Measurements from ENCODE around the gene MCF2L. TPM values are rescaled to one million over a fixed set of nuclear protein-coding genes. Genes with fewer than 3 reads are reported as not detected.

The MCF2L gene
- total RNA-seq, 2 experiments from 2014 or later: 7.9 to 8.7 TPM

- CTCF ChIA-PET: no interaction called here
- POLR2A ChIA-PET: no interaction called here
These were observed 25.2 kb downstream of the MCF2L start for GRCh38 chr13:112994084-112994780.

GRCh38 chr13:112994781-112995355 lies 25.9 kb downstream of the MCF2L start:
- CTCF ChIA-PET: no interaction called here
- POLR2A ChIA-PET: no interaction called here

- POLR2A ChIA-PET: no interaction called here
- CTCF ChIA-PET: no interaction called here
These were observed 26.6 kb downstream of the MCF2L start for GRCh38 chr13:112995395-112996191.

- CTCF ChIA-PET: no interaction called here
- POLR2A ChIA-PET: no interaction called here
These were observed 27.7 kb downstream of the MCF2L start for GRCh38 chr13:112996671-112997091.

GRCh38 chr13:112997188-112998130 lies 28.4 kb downstream of the MCF2L start:
- POLR2A ChIA-PET: no interaction called here
- CTCF ChIA-PET: no interaction called here

GRCh38 chr13:112998521-112999280 lies 29.7 kb downstream of the MCF2L start:
- ChIA-PET POLR2A (no interaction called here), CTCF (no interaction called here)

- ChIA-PET POLR2A (no interaction called here), CTCF (no interaction called here)
These were observed 30.6 kb downstream of the MCF2L start for GRCh38 chr13:112999414-113000177.

- POLR2A ChIA-PET: no interaction called here
These were observed 31.6 kb downstream of the MCF2L start for GRCh38 chr13:113000575-113000974.

GRCh38 chr13:113001241-113002140 lies 32.5 kb downstream of the MCF2L start:
- CTCF ChIA-PET: no interaction called here
- POLR2A ChIA-PET: no interaction called here

More at GRCh38 chr13:113000575-113000974, 31.6 kb downstream of the MCF2L start:
- CTCF ChIA-PET: no interaction called here

- POLR2A ChIA-PET: no interaction called here
- CTCF ChIA-PET: no interaction called here
These were observed 33.3 kb downstream of the MCF2L start for GRCh38 chr13:113002206-113002912.

- POLR2A ChIA-PET: no interaction called here
- CTCF ChIA-PET: no interaction called here
These were observed 33.9 kb downstream of the MCF2L start for GRCh38 chr13:113002913-113003290.

- ChIA-PET CTCF (no interaction called here), POLR2A (no interaction called here)
These were observed 35.1 kb downstream of the MCF2L start for GRCh38 chr13:113004126-113004525.

- POLR2A ChIA-PET: no interaction called here
- CTCF ChIA-PET: no interaction called here
These were observed 36.3 kb downstream of the MCF2L start for GRCh38 chr13:113005076-113005865.

- ChIA-PET CTCF (no interaction called here), POLR2A (no interaction called here)
These were observed 37.0 kb downstream of the MCF2L start for GRCh38 chr13:113005997-113006396.

GRCh38 chr13:113006660-113007059 lies 37.6 kb downstream of the MCF2L start:
- CTCF ChIA-PET: no interaction called here
- POLR2A ChIA-PET: no interaction called here

GRCh38 chr13:113008851-113009250 lies 39.8 kb downstream of the MCF2L start:
- CTCF ChIA-PET: no interaction called here
- POLR2A ChIA-PET: no interaction called here
